ENCODE data around the gene PROSER3.

- TF ChIP-seq POLR2A (IDR thresholded peaks at IDR 0.05), result no peak
- TF ChIP-seq CTCF (IDR thresholded peaks at IDR 0.05), result no peak
Observed at GRCh38 chr19:35783469-35784434, 25.8 kb downstream of the PROSER3 start.
